Measurements from ENCODE around the gene CENPN.

DNA sequence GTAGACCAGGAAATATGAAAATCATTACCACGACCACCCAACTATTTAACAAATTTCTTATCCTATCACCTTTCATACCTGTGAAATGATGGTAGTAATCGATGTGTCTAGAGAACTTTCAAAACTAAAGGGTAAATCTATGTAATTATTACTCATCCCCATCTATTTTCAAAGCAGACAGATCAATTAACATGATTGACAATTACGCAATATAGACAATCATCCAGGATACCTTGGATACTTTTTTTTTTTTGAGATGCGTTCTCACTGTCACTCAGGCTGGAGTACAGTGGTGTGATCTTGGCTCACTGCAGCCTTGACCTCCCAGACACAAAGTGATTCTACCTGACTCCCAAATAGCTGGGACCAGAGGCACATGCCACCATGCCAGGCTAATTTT lies 74.0 kb downstream of the CENPN start:
- no peak for TF ChIP-seq CTCF (IDR thresholded peaks at IDR 0.05; ENCODE audit: low read length)
- TF ChIP-seq EZH2 (optimal IDR thresholded peaks at IDR 0.05; ENCODE audit: low read depth, low read length) = no peak
